Dermis blood vessel endothelial cell (primary cell): Measurements from ENCODE around the gene LRRTM4. TPM values are rescaled to one million over a fixed set of nuclear protein-coding genes. Genes with fewer than 3 reads are reported as not detected.
"Not testable (repeated sequence)": the region's sequence is repeated elsewhere in the genome, so short reads cannot be mapped to it uniquely, and the experiment has no call there.

ENCODE experiments used
- DNase-seq: peaks from one replicate; pipeline ENCODE4 v3.0.0; 2010
- total RNA-seq: library from RNA; depleted of rRNA; stranded (reverse); fragments of >200 nt; gene quantifications from 2 replicates; pipeline ENCODE4 v1.2.3, GENCODE V29; 2014

Gene LRRTM4
- total RNA-seq, 1 donor from 2014 or later = not detected

GRCh38 chr2:77309725-77310124, 212.5 kb downstream of the LRRTM4 start:
- DNase-seq = no peak

DNA sequence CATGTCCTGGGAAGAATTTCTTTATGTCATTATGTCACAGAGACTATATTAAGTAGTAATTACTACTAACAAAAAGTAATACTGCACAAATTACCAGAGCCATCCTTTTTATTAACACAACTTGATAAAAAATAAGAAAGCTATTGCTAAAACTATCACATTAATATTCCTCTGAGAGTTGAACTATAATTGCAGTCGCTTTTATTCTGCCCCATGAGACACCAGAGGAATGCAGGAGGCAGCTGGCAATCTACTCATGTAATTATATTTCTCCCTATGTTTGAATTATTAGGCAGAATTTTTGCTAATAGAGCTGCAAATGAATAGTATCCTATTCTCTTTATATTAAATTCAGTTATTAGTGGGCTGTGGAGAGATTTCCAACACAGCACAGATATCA, 220.7 kb downstream of the LRRTM4 start:
- DNase-seq = no peak

- DNase-seq = no peak
These were observed 225.4 kb downstream of the LRRTM4 start for GRCh38 chr2:77296791-77297190.

DNA sequence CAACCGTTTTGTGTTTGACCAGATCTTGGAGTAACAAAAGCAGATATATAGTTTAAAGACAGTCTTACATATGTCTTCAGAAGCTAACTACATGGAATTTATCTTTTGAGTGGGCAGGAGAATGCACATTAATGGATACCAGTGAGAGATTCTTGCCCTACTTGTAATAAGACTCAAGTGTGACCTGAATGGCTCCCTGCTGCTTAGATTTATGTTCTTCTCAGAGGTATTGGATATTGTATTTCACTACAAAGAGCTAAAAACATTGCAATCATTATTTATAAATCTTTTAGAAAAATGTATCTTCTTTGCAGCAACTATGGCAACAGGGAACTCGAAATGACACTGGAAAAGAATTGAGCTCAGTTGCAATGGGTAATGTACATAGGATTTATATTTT, 227.7 kb downstream of the LRRTM4 start:
- DNase-seq = no peak

DNA sequence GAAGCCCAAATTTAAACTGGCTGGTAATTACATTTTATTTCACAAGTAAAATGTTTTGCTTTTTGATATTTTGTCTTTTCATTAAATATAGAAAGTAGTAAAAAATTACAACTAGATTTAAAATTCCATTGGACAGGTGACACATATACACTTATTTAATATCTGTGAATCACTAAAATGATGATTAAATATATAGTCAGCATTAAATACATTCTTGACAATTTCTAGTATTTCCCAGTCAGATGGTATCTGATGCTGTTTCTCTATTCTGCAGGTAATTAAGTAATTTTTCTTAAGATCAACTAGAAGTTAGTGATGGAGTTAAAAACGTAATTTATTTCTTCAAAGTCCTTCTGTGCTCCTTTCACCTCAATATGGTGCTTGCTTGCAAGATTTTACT, 237.8 kb downstream of the LRRTM4 start:
- no peak for DNase-seq

DNA sequence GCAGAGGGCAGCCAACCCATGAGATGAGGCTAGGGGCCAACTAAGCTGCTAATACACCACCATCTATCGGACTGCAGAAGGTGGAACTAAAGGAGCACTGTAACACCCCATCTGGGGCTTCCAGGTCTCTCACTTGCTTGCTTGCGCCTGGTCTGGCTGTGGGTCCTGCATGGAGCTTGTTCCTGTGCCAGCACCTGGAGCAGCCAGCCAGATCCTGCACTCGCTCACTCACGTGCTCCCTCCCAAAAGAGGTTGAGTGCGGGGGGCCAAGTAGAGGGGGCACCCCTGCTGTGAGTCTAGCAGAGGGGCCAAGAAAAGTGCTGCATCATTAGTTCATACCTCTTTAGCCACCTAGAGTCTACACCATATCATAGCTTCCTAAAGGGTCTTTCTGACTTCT, 250.9 kb downstream of the LRRTM4 start:
- no peak for DNase-seq

DNA sequence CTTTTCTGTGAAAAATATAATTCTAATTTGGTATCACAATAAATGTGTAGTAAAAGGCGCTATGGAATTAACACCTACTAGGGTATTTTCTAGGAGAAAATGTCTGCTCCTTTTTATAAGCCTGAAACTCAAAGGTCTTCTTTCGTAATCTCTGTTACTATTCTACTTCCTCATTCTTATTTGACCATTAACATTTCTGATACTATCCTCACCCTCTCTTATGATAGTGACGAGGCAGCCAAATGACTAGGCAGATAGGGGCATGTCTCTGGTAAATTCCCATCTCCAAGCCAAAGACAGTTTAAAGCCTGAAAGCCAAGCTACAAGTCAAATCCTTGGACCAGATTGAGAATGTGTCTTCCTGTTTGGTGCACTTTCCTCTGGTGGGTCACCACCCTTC, 251.7 kb downstream of the LRRTM4 start:
- DNase-seq = no peak

DNA sequence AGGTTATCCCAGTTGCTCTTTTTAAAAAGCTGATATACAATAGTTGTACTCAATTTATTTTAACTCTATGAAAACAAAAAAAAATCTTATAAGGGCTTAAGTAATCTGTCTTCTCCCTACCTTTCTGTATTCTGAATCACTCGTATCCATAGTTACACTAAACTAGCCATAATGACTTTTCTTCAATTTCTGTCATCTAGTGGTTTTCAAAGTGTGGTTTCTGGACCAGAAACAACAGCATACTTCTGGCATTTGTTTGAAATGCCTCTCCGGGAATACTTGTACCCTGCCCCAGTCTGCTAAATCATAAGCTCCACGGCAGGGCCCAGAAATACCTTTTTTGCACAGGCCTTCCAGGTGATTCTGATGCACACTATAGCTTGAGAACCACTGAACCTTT, 253.6 kb downstream of the LRRTM4 start:
- DNase-seq = no peak

GRCh38 chr2:77232909-77233425, 289.2 kb downstream of the LRRTM4 start:
- DNase-seq = no peak

DNA sequence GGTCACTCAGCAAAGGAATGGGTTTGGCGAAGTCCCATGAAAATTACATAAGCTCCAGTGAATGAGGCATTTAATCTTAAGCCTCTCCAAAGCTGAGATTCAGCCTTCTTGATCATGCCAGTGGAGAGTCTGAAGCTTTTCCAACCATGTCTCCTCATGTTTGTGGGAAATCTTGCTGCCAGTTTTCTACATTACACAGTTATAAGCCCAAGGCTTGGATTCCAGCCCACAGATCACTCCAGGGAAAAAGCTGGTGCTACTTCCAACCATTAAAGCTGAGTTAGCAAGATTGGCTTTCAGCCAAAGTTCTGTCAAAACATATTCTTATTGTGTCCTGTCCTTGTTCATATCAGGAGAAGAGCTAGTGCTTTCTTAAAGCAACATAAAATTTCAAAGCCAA, 293.8 kb downstream of the LRRTM4 start:
- DNase-seq = peak; percentile 0

DNA sequence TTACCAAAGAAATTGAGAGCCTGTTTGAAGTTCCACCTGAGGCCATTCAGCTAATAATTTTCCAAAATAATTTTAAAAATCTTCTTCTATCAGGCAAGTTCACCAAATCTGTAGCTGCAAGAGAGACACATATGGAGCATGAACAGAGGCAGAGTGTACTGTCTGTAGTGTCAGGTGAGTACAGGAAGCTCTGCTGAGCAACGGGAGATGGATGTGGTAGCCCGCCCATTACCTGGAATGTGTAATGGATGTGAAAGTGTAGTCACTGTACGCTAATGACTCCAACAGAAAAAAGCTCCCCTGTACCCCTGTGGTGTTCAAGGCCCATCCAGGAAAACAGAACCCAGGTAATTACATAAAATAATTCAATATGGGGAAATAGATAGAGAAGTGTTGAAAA, 311.5 kb downstream of the LRRTM4 start:
- no peak for DNase-seq

DNA sequence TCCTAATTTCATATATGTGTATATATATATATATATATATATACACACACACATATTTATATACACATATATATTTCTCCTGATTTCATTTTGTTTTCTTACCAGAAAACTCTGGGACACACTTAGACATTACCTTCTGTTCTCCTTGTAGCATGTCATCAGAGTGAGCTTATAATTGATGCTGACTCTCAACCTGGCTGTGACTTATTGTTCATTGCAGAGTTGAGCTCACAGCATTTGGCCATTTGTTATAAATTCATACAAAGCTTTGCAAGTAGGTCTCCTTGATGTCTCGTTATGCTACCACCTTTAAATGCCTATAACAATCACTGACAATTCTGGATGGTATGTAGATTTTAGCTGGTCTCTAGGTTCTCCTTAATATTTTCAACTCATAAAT, 314.8 kb downstream of the LRRTM4 start:
- no peak for DNase-seq

GRCh38 chr2:77201755-77202154, 320.4 kb downstream of the LRRTM4 start:
- no peak for DNase-seq

DNA sequence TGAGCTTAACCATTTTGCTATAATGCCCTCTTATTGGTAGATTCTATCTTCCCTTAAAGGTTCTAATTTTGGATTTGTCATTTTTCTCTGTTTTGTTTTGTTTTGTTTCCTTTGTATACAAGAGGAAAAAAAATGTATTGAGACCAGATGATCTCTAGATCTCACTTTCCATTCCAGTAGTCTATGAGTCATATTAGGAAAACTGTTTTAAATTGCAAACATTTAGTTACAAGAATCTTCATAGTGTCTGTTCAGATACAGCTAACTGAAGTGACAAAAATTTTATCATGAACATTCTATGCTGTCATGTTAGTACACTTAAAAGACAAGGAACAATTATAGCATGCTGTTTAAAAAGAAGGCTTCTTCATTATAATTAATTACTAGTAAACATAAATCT, 322.8 kb downstream of the LRRTM4 start:
- DNase-seq = no peak

GRCh38 chr2:77193858-77194448, 328.2 kb downstream of the LRRTM4 start:
- DNase-seq = no peak

- DNase-seq = no peak
These were observed 329.3 kb downstream of the LRRTM4 start for GRCh38 chr2:77192811-77193289.

GRCh38 chr2:77191665-77192064, 330.5 kb downstream of the LRRTM4 start:
- no peak for DNase-seq

DNA sequence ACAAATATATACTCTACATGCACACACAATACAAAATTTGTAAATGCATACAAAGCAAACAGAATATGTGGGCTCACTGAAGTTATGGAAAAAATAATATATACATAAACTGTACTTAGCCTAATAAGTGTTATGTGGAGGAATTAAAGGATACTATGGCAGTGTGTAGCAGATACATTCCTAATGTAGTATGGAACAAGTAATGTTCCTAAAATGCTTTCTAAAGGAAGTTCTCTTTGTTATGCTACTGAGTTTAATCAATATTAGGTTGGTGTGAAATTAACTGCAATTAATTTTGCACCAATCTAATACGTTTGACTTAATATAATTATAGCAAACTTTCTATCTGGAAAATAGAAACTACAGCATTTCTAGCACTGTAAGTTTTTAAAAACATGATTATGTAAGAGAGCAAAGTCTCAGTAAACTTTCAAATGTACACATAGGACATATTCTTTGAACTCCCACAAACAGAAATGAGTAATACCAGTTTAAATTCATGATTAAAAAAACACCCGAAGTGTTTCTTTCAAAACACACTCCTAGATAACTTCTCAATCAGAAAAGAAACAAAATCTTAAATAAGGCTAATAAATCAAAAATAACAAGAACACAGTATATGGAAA, 331.3 kb downstream of the LRRTM4 start:
- DNase-seq = no peak

- DNase-seq = no peak
These were observed 337.1 kb downstream of the LRRTM4 start for GRCh38 chr2:77185052-77185451.

- no peak for DNase-seq
These were observed 342.9 kb downstream of the LRRTM4 start for GRCh38 chr2:77179297-77179696.

- DNase-seq = not testable (repeated sequence)
These were observed 346.9 kb downstream of the LRRTM4 start for GRCh38 chr2:77175266-77175780.

GRCh38 chr2:77169426-77169825, 352.8 kb downstream of the LRRTM4 start:
- no peak for DNase-seq

- not testable (repeated sequence) for DNase-seq
These were observed 358.2 kb downstream of the LRRTM4 start for GRCh38 chr2:77164021-77164420.

- no peak for DNase-seq
These were observed 361.2 kb downstream of the LRRTM4 start for GRCh38 chr2:77161009-77161408.
